HFF-Myc (cell line): ENCODE data around the gene GMNN.

Experiments
- DNase-seq: peaks from one replicate; pipeline ENCODE4 v3.0.0-alpha.2; 2011; ENCODE audit warnings: low read depth; ENCODE audit errors: extremely low read depth
- H3K4me3 ChIP-seq: replicated peaks from 2 replicates; pipeline ENCODE4 v1.5.1; 2011; ENCODE audit warnings: low read depth, mild to moderate bottlenecking, control low read depth, low read length
- TF ChIP-seq, protein P1 (sequence below): IDR thresholded peaks from 2 replicates; pipeline ENCODE4 v1.5.1; 2012; ENCODE audit warnings: mild to moderate bottlenecking, low read depth, low read length, control low read depth; ENCODE audit errors: missing control alignments

GMNN gene

GRCh38 chr6:24807584-24807983 lies 32.8 kb downstream of the GMNN start:
- TF ChIP-seq, protein P1, sequence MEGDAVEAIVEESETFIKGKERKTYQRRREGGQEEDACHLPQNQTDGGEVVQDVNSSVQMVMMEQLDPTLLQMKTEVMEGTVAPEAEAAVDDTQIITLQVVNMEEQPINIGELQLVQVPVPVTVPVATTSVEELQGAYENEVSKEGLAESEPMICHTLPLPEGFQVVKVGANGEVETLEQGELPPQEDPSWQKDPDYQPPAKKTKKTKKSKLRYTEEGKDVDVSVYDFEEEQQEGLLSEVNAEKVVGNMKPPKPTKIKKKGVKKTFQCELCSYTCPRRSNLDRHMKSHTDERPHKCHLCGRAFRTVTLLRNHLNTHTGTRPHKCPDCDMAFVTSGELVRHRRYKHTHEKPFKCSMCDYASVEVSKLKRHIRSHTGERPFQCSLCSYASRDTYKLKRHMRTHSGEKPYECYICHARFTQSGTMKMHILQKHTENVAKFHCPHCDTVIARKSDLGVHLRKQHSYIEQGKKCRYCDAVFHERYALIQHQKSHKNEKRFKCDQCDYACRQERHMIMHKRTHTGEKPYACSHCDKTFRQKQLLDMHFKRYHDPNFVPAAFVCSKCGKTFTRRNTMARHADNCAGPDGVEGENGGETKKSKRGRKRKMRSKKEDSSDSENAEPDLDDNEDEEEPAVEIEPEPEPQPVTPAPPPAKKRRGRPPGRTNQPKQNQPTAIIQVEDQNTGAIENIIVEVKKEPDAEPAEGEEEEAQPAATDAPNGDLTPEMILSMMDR = no peak
- no peak for DNase-seq
- no peak overlapping the region for H3K4me3 ChIP-seq

GRCh38 chr6:24809728-24810127 lies 35.0 kb downstream of the GMNN start:
- TF ChIP-seq, protein P1 = no peak
- no peak overlapping the region for H3K4me3 ChIP-seq

DNA sequence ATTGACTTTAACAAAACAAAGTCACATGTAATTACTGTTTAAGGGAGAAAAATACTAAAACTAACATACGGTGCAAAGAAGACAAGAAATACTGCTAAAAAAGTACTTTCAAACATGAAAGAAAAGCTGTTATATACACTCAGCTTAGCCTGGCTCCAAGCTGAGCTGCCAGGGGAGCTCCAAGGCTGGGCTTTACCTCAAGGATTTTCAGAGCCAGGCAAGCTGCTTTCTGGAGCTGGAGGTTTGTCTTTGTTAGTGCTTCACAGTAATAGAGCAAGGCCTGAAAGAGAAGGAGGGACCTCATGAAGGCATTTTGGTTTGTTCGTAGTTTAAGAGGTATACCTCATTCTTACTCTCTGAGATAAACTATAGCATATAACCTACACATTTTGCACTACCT lies 43.6 kb downstream of the GMNN start:
- TF ChIP-seq, protein P1 = no peak
- no peak for DNase-seq
- no peak overlapping the region for H3K4me3 ChIP-seq

More at GRCh38 chr6:24809728-24810127, 35.0 kb downstream of the GMNN start:
- DNase-seq = no peak

GRCh38 chr6:24821860-24822444 lies 47.2 kb downstream of the GMNN start:
- DNase-seq = no peak
- TF ChIP-seq, protein P1 = no peak
- no peak overlapping the region for H3K4me3 ChIP-seq

- H3K4me3 ChIP-seq = no peak overlapping the region
- DNase-seq = no peak
- TF ChIP-seq, protein P1 = no peak
Observed at GRCh38 chr6:24822696-24823095, 48.0 kb downstream of the GMNN start.

GRCh38 chr6:24823185-24823584 lies 48.4 kb downstream of the GMNN start:
- TF ChIP-seq, protein P1 = no peak
- no peak for DNase-seq
- no peak overlapping the region for H3K4me3 ChIP-seq
